Keratinocyte (primary cell): ENCODE measurements around the gene TIAM2.

Experiments
- EZH2 ChIP-seq: IDR thresholded peaks from one replicate; pipeline ENCODE4 v1.6.1; 2012; ENCODE audit warnings: inconsistent platforms, mild to moderate bottlenecking, low read length, moderate library complexity
- TF ChIP-seq, protein P1 (sequence below), 3 experiments: IDR thresholded peaks in 1 of 3; conservative IDR thresholded peaks in 1 of 3; optimal IDR thresholded peaks in 1 of 3; 2 replicates in 2 of 3; 3 replicates in 1 of 3; pipeline versions ENCODE3 to v1.5.1; 2011; ENCODE audit warnings: low read length in 3 of 3, mild to moderate bottlenecking in 3 of 3, moderate library complexity in 2 of 3, control low read depth in 1 of 3, inconsistent platforms in 1 of 3; ENCODE audit not compliant: insufficient read depth in 2 of 3; ENCODE audit errors: extremely low read depth in 1 of 3

DNA sequence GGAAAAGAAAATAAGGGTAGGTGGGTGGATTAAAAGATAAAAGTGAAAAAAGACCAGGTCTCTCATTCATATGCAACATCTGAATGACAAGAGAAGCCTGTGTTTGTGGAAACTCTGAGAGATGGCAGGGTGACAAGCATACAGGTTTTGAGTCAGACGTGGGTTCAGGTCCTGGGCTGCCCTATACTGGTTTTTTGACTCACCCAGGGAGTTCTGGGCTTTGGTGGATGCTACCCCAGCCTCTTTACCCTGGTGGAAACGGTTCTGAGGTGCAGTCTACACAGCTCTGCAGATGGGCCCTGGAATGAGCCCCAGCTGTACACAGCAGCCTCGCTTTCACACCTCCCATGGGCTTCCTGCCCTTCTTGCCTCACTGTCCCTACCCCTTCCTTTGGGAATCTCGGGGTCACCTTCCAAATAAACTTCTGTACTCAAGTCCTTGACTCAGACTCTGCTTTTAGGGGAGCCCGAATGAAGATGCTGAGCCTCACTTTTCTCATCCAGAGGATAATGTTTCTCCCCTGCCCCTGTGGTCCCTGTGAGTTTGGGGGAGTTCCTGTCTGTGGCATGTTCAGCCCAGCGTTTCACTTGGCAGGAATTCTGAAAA, 191.0 kb downstream of the TIAM2 start:
- TF ChIP-seq, protein P1, sequence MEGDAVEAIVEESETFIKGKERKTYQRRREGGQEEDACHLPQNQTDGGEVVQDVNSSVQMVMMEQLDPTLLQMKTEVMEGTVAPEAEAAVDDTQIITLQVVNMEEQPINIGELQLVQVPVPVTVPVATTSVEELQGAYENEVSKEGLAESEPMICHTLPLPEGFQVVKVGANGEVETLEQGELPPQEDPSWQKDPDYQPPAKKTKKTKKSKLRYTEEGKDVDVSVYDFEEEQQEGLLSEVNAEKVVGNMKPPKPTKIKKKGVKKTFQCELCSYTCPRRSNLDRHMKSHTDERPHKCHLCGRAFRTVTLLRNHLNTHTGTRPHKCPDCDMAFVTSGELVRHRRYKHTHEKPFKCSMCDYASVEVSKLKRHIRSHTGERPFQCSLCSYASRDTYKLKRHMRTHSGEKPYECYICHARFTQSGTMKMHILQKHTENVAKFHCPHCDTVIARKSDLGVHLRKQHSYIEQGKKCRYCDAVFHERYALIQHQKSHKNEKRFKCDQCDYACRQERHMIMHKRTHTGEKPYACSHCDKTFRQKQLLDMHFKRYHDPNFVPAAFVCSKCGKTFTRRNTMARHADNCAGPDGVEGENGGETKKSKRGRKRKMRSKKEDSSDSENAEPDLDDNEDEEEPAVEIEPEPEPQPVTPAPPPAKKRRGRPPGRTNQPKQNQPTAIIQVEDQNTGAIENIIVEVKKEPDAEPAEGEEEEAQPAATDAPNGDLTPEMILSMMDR (optimal IDR thresholded peaks at IDR 0.05 in 1 of 3, IDR thresholded peaks at IDR 0.05 in 1 of 3, conservative IDR thresholded peaks at IDR 0.05 in 1 of 3; ENCODE audit: extremely low read depth in 1 of 3, insufficient read depth in 2 of 3, low read length in 3 of 3) = no peak
- no peak for TF ChIP-seq EZH2
